ENCODE data around the gene RNMT.

DNA sequence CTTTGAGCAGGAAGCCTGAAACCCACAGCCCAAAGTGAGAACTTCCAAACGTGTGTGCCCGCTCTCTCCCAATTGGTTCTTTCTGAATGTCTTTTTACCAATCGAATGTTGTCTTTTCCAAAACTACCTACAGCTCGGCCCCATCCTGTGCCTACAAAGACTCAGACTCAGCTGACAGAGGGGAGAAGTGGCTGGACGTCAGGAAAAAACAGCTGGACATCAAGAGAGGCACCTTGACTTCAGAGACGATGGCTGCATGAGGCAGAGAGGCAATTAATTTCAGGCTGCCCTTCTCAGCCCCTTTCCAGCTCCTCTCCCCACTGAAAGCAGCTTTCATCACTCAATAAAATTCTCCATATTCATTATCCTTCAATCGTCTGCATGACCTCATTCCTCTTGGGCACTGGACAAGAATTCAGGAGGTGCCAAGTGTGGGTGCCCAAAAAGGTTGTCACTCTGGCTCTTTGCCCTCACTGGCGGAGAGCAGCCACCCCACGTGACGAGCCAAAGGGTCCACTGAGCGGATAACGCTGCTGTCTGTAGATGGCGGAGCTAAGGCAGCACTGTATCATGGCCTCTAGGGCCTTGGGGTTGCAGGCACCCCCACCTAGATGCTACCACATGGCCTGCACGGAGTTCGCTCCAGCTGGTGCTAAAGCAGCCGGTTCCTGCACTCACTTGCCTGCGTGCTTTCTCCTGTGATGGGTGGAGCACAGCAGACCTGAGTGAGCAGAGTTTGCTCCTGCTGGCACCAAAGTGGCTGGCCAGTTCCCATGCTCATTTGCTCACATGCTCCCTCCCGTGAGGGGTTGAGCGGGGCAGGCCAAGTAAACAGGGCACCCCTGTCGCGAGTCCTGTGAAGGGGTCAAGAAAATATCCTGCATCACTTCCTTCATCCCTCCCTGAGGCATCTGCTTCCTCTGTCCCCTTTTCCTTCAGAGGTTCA lies 38.0 kb upstream of the RNMT start:
- TF ChIP-seq, protein P1, sequence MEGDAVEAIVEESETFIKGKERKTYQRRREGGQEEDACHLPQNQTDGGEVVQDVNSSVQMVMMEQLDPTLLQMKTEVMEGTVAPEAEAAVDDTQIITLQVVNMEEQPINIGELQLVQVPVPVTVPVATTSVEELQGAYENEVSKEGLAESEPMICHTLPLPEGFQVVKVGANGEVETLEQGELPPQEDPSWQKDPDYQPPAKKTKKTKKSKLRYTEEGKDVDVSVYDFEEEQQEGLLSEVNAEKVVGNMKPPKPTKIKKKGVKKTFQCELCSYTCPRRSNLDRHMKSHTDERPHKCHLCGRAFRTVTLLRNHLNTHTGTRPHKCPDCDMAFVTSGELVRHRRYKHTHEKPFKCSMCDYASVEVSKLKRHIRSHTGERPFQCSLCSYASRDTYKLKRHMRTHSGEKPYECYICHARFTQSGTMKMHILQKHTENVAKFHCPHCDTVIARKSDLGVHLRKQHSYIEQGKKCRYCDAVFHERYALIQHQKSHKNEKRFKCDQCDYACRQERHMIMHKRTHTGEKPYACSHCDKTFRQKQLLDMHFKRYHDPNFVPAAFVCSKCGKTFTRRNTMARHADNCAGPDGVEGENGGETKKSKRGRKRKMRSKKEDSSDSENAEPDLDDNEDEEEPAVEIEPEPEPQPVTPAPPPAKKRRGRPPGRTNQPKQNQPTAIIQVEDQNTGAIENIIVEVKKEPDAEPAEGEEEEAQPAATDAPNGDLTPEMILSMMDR (IDR thresholded peaks at IDR 0.05), result no peak
- TF ChIP-seq POLR2A (IDR thresholded peaks at IDR 0.05) (no peak), EP300 (IDR thresholded peaks at IDR 0.05) (no peak)
